Stimulated activated CD4-positive, alpha-beta T cell treated with anti-CD3 and anti-CD28 coated beads, TNF-alpha, amount 100 ng/mL, for 24 hours (primary cell): ENCODE results near the gene CLIP4.
A peak's percentile ranks its signal among the peaks of the same experiment; 100 is the strongest.

Experiments
- DNase-seq, 3 experiments: peaks; one replicate each; pipeline ENCODE4 v3.0.0-alpha.2; 2020; ENCODE audit warnings: low read depth in 3 of 3

CLIP4 gene

DNA sequence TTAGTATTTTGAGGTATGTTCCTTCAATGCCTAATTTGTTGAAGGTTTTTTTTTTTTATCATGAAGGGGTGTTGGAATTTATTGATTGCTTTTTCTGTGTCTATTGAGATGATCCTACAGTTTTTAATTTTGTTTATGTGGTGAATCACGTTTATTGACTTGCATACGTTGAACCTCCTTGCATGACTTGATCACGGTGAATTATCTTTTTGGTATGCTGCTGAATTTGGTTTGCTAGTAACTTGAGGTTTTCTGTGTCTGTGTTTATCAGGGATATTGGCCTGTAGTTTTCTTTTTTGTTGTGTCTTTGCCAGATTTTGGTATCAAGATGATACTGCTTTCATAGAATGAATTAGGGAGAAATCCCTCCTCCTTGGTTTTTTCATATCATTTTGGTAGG, 23.9 kb downstream of the CLIP4 start:
- DNase-seq: no peak

DNA sequence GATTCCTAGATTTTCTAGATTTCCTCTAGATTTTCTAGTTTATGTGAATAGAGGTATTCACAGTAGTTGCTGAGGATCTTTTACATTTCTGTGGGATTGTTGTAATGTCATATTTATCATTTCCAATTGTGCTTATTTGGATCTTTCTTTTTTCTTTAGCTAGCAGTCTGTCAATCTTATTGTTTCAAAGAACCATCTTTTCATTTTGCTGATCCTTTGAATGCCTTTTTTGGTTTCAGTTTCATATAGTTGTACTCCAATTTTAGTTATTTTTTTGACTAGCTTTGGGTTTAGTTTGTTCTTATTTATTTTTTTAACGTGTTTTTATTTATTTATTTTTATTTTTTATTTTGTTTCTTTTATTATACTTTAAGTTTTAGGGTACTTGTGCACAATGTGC, 24.5 kb downstream of the CLIP4 start:
- DNase-seq: no peak

DNA sequence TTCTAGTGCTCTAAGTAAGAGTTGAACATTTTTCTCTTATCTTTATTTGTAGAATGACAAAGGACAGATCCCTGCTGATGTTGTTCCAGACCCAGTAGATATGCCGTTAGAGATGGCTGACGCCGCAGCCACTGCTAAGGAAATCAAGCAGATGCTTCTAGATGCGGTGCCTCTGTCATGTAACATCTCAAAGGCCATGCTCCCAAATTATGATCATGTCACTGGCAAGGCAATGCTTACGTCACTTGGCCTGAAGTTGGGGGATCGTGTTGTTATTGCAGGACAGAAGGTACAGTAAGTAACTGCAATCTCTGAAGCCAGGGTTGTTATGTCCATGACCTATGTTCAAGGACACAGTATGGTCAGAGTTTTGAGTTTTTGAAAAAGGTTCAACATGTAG, 28.4 kb downstream of the CLIP4 start:
- no peak for DNase-seq

DNA sequence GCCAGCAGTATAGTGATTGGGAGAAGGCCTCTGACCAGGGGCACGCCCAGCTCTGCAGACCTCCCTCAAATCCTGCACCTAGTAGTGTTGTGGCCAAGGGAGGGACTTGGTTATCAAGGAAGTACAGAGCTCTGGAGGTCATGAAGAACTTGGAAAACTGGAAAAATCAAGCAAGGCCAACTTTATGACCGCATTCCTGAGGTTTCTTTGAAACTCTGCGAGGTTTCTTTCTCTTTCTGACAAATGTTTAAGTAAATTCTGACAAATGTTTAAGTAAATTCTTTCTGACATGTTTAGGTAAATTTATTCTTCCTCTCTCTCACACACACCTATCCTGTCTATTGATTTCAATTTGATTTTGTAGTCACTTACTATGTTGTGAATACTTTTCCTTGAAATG, 31.0 kb downstream of the CLIP4 start:
- DNase-seq: no peak

DNA sequence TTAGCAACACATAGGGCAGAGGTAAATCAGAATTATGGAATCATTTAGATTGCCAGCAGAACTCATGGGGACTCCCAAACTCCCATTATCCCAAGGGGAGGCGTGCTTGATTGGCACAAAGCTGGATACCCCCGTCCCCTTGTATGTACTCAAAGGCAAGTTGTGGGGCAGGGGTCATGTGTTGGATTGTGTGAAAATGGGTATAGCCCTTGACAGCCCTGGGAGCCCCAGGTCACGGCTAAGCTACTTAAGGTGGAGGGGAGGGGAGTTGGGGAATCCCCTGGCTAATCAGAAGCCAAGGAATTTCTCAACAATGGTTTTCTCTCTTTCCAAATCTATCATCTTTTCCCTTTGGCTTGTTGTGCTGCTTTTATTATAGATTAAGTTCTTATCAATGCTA, 32.7 kb downstream of the CLIP4 start:
- no peak for DNase-seq

DNA sequence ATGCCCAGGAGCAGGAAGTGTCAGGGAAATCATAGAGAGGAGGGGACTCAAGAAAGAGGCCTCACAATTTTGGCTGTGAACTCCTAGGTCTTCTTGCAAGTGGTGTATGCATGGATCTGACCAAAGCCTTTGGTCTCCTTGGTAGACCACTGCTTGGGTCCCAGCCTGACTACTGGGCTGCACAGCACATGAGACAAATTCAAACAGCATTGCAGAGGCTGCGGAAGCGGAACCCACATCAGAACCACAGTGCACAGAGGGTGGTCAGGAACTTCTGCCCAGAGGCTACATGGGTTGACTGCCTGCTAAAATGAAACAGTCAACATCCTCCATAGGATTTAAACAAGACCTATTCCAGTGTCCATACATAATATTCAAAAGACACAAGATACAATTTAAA, 39.4 kb downstream of the CLIP4 start:
- DNase-seq: no peak

DNA sequence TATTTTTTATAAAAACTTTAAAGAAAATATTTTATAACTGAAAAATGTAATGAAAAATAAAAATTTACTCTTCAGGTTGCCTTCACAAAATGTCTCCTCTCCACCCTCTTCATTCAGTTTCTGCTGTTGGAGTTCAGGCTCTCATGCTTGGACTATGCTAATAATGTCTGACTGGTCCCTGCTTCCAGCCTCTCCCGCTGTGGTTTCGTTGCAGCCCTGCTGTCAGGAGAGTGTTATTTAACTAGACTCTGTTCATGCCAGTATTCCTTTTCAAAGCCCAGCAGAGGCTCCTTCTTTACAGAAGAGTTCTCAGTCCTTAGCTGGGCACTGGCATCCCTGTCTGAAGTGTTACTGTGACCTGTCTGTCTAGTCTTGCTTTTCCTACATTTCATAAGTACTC, 40.4 kb downstream of the CLIP4 start:
- no peak for DNase-seq

DNA sequence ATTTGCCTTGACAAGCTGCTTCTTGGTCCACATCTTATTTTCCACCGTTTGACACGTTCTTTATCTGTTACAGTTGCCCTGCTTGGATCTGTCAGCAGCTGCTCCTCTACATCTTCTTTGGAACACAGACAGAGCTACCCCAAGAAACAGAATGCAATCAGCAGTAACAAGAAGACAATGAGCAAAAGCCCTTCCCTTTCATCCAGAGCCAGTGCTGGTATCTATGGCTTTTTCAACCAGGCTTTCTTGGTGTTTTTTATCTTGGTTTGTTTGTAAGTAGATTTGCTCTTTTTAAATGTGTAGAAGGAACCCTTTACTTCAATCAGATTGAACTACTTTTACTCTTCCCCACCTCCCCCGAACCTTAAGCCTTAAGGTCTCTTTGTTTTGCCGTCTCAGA, 41.9 kb downstream of the CLIP4 start:
- DNase-seq: no peak

DNA sequence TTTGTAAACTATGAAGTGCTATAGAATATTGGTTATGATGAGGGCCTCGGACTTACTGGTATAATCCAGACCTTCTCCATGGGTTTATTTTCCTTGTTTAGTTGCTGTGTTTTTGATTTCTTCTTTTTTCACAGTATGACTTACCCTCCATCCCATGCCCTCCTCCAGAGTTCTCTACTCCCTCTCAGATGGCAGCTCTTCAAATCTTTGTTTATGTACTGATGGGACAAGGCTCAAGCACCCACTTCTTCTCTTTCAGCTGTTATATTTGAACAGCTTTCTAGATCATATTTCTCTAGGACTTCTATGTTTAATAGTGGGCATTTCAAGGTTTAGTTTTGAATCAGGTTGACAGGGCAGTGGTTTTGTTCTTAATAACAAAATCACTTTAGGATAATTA, 43.9 kb downstream of the CLIP4 start:
- no peak for DNase-seq

DNA sequence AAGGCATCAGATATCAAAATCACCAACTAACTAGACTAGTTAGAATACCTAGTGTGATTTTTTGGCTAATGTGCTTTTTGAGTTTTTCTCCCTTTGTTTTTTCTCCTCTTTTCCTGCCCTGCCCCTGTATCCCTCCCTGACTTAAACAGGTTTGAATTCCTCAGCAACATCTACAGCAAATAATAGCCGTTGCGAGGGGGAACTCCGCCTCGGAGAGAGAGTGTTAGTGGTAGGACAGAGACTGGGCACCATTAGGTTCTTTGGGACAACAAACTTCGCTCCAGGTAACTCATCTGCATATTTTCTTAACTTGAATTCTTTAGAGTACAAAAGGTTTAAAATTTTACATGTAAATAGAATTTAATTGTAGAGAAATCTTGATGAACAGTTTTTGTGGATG, 45.0 kb downstream of the CLIP4 start:
- DNase-seq: no peak

DNA sequence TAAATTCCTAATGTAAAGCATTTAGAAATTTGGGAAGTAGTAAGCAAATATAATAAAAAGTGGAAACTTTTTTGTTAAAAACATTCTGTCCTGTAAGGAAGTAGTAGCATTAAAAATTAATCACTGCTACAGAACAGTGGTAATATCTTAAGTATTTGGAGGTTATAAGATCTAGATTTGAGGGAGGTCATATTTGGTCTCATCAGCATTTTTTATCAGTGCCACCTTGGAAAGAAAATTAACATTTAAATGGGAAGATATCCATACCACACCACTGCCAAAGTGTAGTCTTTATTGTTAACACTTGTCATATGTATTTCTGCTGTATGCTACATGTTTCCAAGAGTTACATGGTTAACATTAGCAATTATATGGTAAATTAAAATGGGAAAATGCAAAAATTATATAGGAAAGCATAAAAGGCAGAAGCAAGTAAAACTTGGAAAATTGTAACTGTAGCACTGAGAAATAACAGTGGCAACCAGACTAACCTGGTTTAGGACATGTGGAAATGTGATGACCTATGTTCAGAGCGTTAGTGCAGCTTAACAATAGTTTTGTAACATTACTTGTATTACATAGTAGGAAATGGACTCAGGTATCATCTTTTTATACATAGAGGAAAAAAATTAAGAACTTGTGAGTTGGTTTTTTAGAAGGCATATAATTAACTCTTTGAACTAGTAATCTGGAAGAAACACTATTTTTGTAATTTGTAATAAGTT, 47.2 kb downstream of the CLIP4 start:
- no peak for DNase-seq

DNA sequence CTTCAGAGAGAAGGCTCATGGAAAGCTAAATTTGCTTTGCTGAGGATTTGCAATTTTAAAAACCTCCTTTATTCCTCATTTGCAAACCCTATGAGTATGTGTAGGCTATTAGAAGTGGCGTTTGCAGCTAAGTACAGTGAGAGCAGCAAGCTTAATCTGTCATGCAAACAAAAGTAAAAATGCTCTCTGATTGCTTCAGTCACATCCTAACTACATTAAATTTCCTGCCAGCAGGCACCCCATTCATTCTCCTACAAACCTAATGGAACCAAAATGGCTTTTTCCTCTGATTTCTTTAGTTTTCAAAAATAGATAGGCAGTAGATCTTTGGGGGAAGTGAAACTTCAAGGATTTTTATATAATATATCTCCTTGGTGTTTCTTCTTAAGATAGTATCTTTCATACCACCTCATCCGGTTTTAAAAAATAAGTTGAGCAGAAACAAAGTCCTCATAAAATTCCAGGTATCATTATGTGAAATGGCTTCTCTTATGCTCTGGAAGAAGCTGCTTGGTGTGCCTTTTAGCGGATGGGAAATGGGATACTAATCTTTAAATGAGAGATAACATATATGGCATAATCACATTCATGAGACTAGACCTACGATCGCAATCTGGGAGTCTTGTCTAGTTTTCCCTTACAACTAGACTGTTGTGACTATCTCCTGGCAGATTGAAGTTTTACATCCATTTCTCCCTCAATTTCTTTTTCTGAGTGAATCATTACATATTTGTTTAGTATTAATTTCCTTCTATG, 49.1 kb downstream of the CLIP4 start:
- DNase-seq: no peak

DNA sequence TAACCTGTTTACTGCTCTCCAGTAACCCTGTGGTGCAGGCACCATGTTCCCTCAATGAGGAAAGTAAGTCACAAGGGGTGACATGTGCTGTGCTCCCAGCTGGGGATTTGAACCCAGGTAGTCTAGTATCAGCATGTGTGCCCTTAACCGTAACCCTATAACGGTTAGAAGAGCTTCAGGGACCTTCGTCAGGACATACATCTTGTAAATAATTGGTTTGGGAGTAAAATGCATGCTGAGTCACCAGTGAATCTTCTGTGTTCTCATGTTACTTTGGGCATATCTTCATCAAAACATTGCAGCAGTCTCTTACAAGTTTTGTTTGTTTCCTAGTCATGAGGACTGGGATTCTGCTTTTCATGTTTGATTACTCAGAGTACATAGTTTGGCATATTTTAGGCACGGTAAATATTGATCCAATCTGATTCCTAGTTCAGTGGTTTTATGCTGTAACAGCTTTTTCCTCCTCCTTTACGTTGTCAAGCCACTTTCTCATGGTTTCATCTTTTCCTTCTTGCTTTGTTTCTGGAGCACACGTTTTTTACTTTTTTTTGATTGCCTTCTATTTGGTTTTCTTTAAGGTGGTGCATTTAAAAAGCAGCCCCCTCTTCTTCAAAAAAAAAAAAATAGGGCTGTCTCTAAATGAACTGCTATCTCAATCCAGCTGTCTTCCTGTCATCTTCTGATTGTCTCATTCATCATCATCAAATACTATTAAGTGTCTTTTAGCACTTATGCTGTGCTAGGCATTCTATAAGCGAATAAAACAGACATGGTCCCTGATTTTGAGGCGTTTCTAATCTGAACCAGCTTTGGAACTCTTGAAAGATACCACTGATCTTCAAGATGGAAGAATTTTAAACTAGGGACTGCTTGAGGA, 50.4 kb downstream of the CLIP4 start:
- DNase-seq: no peak

DNA sequence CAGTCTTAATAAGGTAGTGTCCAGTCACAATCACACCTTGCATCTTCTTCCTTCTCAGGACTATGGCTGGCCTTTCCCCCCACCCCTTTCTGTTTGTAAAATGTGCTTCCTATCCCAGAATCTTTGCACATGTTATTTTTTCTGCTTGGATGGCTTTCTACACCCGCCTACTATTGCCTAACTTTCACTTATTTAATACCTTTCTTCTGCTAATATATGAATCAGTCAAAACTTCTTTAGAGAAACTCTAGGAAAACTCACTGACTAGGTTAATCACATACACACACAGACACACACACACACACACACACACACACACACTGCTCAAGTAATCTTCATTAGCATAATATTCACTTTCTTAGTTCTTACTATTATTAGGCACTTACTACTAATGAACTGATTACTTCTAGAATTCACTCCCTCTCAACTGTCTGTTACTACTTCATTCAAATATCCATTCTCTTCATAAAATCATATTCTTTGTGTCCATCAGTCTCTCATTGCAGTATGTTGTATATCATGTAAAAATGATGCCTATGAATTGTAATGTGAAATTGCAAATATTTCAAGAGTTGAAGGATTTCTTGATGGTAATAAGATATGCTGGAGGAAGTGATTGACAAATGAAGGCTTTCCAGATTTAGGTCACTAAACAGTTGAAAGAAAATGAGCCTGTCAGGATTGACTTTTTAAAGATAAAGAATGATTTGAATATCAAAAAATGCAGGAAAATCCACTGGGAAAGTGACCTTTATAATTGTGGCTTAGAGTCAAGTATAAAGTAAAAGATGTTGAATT, 51.2 kb downstream of the CLIP4 start:
- DNase-seq: no peak

DNA sequence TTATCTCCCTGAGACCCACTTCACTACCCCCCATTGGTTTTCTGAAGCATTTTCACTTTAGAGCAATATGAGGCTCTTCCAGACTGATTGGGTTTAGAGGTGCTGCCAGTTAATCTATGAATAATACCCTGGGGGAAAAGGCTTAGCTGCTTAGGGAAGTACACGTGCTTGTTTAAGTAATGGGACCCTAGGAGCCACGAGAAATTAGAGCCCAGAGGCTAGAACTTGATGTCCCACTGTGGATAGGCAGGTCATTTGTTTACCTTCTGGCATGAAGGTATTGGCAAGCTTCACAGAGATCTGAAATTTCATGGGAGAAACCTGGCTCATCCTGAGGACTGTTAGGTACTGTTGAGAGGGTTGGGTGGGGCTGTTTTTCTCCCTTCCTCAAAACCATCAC, 59.7 kb downstream of the CLIP4 start:
- no peak for DNase-seq

DNA sequence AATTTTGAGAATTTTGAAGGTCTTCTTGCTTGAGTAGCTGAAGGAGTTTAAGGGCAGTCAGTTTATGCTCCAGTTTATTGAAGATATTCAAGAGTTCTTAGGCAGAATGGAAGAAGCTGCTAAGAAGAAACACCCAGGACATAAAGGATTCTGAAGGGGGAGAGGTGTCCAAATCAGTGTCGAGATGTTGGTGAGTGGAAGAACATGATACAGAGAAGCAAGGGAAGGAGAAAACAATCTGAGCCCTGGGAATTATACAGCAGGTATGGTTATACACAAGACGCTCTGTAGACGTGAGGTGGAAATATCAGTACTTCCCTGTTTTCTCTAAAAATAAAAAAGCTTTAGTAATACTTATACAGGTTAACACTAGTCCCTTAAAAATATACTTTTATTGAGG, 60.1 kb downstream of the CLIP4 start:
- no peak for DNase-seq

DNA sequence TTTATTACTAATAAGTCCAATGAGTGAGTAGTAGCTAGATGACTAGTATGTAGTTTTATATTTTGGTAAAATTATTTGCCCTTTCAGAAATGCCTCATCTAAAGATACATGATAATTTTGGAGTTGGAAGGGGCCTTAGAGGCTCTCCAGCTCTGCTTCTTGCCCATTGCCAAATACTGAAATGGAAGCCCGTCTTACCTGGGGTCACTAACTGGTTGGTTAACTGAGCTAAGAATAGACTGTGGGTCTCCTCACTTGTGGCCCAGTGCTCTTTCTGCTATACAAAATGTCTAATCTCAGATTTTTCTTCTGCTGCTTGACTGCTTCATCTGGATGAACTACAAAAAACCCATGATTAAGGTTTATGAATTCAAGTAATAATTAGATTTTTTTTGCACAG, 67.1 kb downstream of the CLIP4 start:
- no peak for DNase-seq

DNA sequence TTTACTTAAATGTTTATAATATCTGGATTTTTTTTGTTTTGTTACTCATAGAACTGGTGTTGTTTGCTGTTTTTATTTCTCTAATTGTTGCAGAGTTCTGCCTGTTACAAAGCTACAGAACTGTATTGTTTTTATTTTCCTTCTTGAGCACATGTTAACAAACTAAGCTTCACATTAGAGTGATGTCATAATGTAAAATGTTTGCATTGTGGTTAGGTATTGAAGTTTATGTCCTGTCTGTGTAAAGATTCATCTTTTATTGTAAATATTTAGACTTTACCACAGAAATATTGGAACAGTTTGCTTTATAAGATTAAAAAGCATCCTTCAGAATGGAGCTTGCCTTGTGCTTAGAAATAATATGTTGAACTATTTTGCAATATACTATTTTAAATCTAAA, 67.7 kb downstream of the CLIP4 start:
- no peak for DNase-seq

DNA sequence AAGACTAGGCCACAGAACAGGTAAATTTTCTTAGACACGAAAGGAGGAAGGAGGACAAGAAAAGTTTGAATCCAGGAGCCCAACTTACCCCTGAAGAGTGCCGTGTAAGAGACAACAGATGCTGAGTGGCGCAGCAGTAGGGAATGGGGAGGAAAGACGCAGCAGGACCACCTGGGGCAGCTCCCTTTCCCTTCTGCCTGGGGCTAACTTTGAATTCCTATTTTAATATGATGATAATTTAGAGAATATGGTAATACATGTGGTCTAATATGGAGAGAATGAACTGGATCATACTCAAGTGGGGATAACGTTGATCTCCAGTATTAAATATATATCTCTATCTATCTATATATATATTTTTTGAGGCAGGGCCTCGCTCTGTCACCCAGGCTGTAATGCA, 69.3 kb downstream of the CLIP4 start:
- DNase-seq: no peak

DNA sequence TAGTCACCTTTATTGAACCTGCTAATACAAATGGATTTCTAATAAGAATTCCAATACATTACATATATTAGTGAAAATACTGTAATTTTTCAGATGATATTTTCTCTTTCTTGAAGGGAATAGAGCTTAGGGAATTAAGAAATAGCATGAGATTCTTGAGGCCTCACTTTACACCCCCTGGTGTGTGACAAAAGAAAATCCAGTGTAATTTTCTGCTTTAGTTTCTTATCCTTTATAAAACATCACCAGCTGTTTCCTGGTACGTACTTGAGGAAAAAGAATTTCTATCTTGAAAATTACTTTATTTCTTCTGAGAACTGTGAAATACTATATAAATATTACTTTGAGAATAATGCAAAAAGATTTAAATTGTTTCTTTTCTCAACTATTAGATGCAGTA, 71.6 kb downstream of the CLIP4 start:
- DNase-seq: no peak

DNA sequence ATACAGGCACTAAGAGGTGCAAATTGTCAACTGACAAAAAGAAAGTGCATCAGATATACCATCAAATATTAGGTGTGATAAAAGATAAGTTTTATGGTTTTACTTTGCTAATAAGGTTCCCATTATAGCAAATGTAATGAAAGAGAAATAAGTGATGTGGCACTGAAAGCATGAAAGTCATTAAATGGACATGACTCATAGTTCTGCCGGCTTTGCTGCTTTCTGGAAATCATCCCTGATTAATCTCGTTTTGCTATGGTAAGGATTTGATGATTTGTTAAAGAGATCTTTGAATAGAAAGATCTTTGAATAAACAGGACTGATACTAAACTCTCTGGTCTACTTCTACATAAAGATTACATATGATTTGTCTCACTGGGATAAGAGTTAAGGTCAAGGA, 72.7 kb downstream of the CLIP4 start:
- DNase-seq: no peak

DNA sequence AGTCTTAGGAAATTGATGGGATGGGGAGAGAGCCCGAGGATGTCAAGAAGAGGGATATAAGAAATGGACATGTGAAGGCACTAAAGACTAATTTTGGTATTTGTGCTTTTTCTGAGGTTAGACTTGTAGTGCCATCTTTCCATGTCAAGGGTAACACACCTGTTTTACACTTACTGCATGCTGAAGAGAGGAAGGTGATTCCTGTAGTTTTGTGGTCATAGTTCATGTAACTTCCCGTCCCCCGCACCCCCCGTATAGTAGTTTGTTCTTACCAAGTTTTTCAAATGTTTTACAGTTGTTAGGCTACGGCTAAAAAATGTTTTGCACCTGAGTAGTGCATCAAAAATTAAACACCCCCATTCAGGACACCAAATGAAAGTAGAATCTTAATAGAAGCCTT, 73.8 kb downstream of the CLIP4 start:
- DNase-seq: peak in 1 of 3 experiments; percentile 16
